GM12878 (cell line): Measurements from ENCODE around the gene CPT1C.

Experiments used
- CBX3 ChIP-seq: fragments of 200-600 bp; sonication (generic); IDR thresholded peaks from 2 replicates; pipeline ENCODE4 v1.6.1; 2016; ENCODE audit warnings: low read depth, borderline replicate concordance
- CBX5 ChIP-seq: sonication (generic); IDR thresholded peaks from 2 replicates; pipeline ENCODE4 v1.6.1; 2016; ENCODE audit warnings: low read depth, moderate library complexity, mild to moderate bottlenecking, inconsistent platforms
- CHD1 ChIP-seq: IDR thresholded peaks from 2 replicates; pipeline ENCODE4 v1.6.1; 2012; ENCODE audit warnings: low read depth, low read length, improper control_type of control experiment
- GABPA ChIP-seq: IDR thresholded peaks from 2 replicates; pipeline ENCODE4 v1.6.1; 2014; ENCODE audit warnings: antibody characterized with exemption, low read depth, mild to moderate bottlenecking, inconsistent platforms
- MYC ChIP-seq: IDR thresholded peaks from 2 replicates; pipeline ENCODE4 v1.6.1; 2011; ENCODE audit warnings: mild to moderate bottlenecking, low read length, moderate library complexity, inconsistent platforms; ENCODE audit not compliant: insufficient read depth, insufficient replicate concordance, insufficient read length, severe bottlenecking
- POLR2A ChIP-seq: IDR thresholded peaks from 2 replicates; pipeline ENCODE4 v1.6.1; 2011; ENCODE audit warnings: low read depth, mild to moderate bottlenecking, low read length
- SMARCA5 ChIP-seq: fragments of 450-650 bp; IDR thresholded peaks from 2 replicates; pipeline ENCODE4 v1.6.1; 2017; ENCODE audit warnings: mild to moderate bottlenecking
- STAT1 ChIP-seq: fragments of 450-650 bp; conservative IDR thresholded peaks from 2 replicates; pipeline ENCODE4 v1.6.1; 2014; ENCODE audit warnings: antibody characterized with exemption, mild to moderate bottlenecking
- ZBTB4 ChIP-seq: fragments of 450-650 bp; formaldehyde crosslinking; IDR thresholded peaks from 2 replicates; pipeline ENCODE4 v1.4.0; 2022; ENCODE audit warnings: mild to moderate bottlenecking, moderate library complexity
- ZNF384 ChIP-seq: IDR thresholded peaks from 2 replicates; pipeline ENCODE4 v1.6.1; 2012; ENCODE audit warnings: low read depth, mild to moderate bottlenecking, low read length, improper control_type of control experiment, borderline replicate concordance
- ZNF622 ChIP-seq: fragments of 450-650 bp; IDR thresholded peaks from 2 replicates; pipeline ENCODE4 v1.6.1; 2017; ENCODE audit warnings: mild to moderate bottlenecking, inconsistent platforms
- TF ChIP-seq, protein P1 (sequence below), 3 experiments: IDR thresholded peaks in 2 of 3; conservative IDR thresholded peaks in 1 of 3; 2 replicates each; pipeline ENCODE4 v1.5.1; 2011; ENCODE audit warnings: low read depth in 3 of 3, low read length in 3 of 3, mild to moderate bottlenecking in 3 of 3, control low read depth in 2 of 3, moderate library complexity in 2 of 3, inconsistent platforms in 1 of 3, mixed read lengths in 1 of 3; ENCODE audit not compliant: control insufficient read depth in 2 of 3, insufficient read depth in 1 of 3; ENCODE audit errors: extremely low read depth in 1 of 3
- TF ChIP-seq, protein P2 (sequence below): IDR thresholded peaks from 2 replicates; pipeline ENCODE4 v1.6.1; 2012; ENCODE audit warnings: low read depth, low read length, improper control_type of control experiment

GRCh38 chr19:49689133-49690078 lies 1.5 kb upstream of the CPT1C start, which contains the start of gene ADM5:
- TF ChIP-seq SMARCA5 (no peak), GABPA (no peak), CBX5 (no peak), ZBTB4 (CRISPR knock-in tag) (no peak), ZNF622 (no peak), POLR2A (peak; percentile 69), STAT1 (no peak), CHD1 (no peak), ZNF384 (no peak), CBX3 (no peak), MYC (no peak)
- TF ChIP-seq, protein P1, sequence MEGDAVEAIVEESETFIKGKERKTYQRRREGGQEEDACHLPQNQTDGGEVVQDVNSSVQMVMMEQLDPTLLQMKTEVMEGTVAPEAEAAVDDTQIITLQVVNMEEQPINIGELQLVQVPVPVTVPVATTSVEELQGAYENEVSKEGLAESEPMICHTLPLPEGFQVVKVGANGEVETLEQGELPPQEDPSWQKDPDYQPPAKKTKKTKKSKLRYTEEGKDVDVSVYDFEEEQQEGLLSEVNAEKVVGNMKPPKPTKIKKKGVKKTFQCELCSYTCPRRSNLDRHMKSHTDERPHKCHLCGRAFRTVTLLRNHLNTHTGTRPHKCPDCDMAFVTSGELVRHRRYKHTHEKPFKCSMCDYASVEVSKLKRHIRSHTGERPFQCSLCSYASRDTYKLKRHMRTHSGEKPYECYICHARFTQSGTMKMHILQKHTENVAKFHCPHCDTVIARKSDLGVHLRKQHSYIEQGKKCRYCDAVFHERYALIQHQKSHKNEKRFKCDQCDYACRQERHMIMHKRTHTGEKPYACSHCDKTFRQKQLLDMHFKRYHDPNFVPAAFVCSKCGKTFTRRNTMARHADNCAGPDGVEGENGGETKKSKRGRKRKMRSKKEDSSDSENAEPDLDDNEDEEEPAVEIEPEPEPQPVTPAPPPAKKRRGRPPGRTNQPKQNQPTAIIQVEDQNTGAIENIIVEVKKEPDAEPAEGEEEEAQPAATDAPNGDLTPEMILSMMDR (IDR thresholded peaks at IDR 0.05 in 2 of 3, conservative IDR thresholded peaks at IDR 0.05 in 1 of 3; ENCODE audit: control insufficient read depth in 2 of 3, extremely low read depth in 1 of 3, insufficient read depth in 1 of 3, low read depth in 3 of 3, low read length in 3 of 3), result peak; percentile 35 to 53 (median 36); a peak in 5 of 6 replicates
- TF ChIP-seq, protein P2, sequence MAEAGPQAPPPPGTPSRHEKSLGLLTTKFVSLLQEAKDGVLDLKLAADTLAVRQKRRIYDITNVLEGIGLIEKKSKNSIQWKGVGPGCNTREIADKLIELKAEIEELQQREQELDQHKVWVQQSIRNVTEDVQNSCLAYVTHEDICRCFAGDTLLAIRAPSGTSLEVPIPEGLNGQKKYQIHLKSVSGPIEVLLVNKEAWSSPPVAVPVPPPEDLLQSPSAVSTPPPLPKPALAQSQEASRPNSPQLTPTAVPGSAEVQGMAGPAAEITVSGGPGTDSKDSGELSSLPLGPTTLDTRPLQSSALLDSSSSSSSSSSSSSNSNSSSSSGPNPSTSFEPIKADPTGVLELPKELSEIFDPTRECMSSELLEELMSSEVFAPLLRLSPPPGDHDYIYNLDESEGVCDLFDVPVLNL, result no peak
